GM20000 (cell line): ENCODE data around the gene KIF13A.

Experiments used
- DNase-seq: peaks from one replicate; pipeline ENCODE4 v3.0.0; 2012; ENCODE audit warnings: low spot score
- CTCF ChIP-seq: IDR thresholded peaks from 2 replicates; pipeline ENCODE4 v1.5.1; 2012; ENCODE audit warnings: mild to moderate bottlenecking, control low read depth; ENCODE audit errors: extremely low read depth, missing control alignments

Gene KIF13A

GRCh38 chr6:17995414-17995813, 8.0 kb upstream of the KIF13A start:
- DNase-seq, result no peak
- TF ChIP-seq CTCF, result no peak

- no peak for TF ChIP-seq CTCF
- DNase-seq, result no peak
These were observed 6.6 kb upstream of the KIF13A start for GRCh38 chr6:17994019-17994418.

GRCh38 chr6:17988422-17988944, 1.0 kb upstream of the KIF13A start:
- no peak for DNase-seq
- no peak for TF ChIP-seq CTCF

GRCh38 chr6:17987697-17988421, 424 bp upstream of the KIF13A start:
- DNase-seq, result peak; percentile 83
- TF ChIP-seq CTCF, result peak; percentile 9

GRCh38 chr6:17986656-17987446, 584 bp downstream of the KIF13A start:
- DNase-seq, result peak; percentile 61
- TF ChIP-seq CTCF, result no peak

- DNase-seq, result no peak
- no peak for TF ChIP-seq CTCF
These were observed 1.3 kb downstream of the KIF13A start for GRCh38 chr6:17985934-17986655.
